Measurements from ENCODE around the gene NECTIN4.
"Not testable (repeated sequence)": the region's sequence is repeated elsewhere in the genome, so short reads cannot be mapped to it uniquely, and the experiment has no call there.

The NECTIN4 gene

GRCh38 chr1:161121042-161121650 lies 31.8 kb upstream of the NECTIN4 start:
- CTCF ChIA-PET: interaction anchor here (0.9 kb wide), 1 partner anchor 20 kb away, joined by 3 read pairs; no protein-coding TSS in a partner anchor
- no peak for TF ChIP-seq CTCF (conservative IDR thresholded peaks at IDR 0.05; ENCODE audit: low read depth)
- H3K27ac ChIP-seq: no peak overlapping the region
- POLR2A ChIA-PET (ENCODE audit: low non-redundant PET): no interaction called here
- DNase-seq (ENCODE audit: low spot score): no peak

GRCh38 chr1:161119092-161119903 lies 29.9 kb upstream of the NECTIN4 start:
- ChIA-PET POLR2A (ENCODE audit: low non-redundant PET) (no interaction called here), CTCF (no interaction called here)
- TF ChIP-seq CTCF (conservative IDR thresholded peaks at IDR 0.05; ENCODE audit: low read depth): peak; percentile 32; the same call in 1 of the 2 replicates
- peak; percentile 68 for DNase-seq (ENCODE audit: low spot score)
- H3K27ac ChIP-seq: peak overlapping the region; percentile 96

- TF ChIP-seq CTCF (conservative IDR thresholded peaks at IDR 0.05; ENCODE audit: low read depth): no peak
- ChIA-PET CTCF (no interaction called here), POLR2A (ENCODE audit: low non-redundant PET) (interaction anchor here (0.6 kb wide), 1 partner anchor 12 kb away, joined by 7 read pairs; no protein-coding TSS in a partner anchor)
- peak within 1 kb of the TSS; percentile 96 for H3K27ac ChIP-seq
- peak; percentile 80 for DNase-seq (ENCODE audit: low spot score)
Measured at GRCh38 chr1:161117759-161118581, 28.6 kb upstream of the NECTIN4 start, which contains the start of the genes NIT1 and PFDN2. Gene NIT1 (plus strand): TSS chr1:161118105. CDS start chr1:161118177, 72 bp downstream. Gene PFDN2 (minus strand): TSS chr1:161118037. CDS start chr1:161118026, 11 bp downstream.

GRCh38 chr1:161115961-161116360 lies 26.6 kb upstream of the NECTIN4 start:
- peak overlapping the region; percentile 96 for H3K27ac ChIP-seq
- not testable (repeated sequence) for DNase-seq (ENCODE audit: low spot score)
- ChIA-PET POLR2A (ENCODE audit: low non-redundant PET) (interaction anchor here (0.6 kb wide), 1 partner anchor 215 kb away, joined by 3 read pairs; no protein-coding TSS in a partner anchor), CTCF (interaction anchor here (0.9 kb wide), 1 partner anchor 44 kb away, joined by 3 read pairs; no protein-coding TSS in a partner anchor)

- CTCF ChIA-PET: interaction anchor here (0.6 to 0.7 kb wide), 2 partner anchors 69 to 163 kb away, joined by 3 to 4 read pairs; no protein-coding TSS in a partner anchor
- H3K27ac ChIP-seq: peak overlapping the region; percentile 96
- TF ChIP-seq CTCF (conservative IDR thresholded peaks at IDR 0.05; ENCODE audit: low read depth): no peak
- POLR2A ChIA-PET (ENCODE audit: low non-redundant PET): no interaction called here
- DNase-seq (ENCODE audit: low spot score): peak; percentile 90
Measured at GRCh38 chr1:161115132-161115711, 25.9 kb upstream of the NECTIN4 start.

GRCh38 chr1:161114556-161114955 lies 25.2 kb upstream of the NECTIN4 start:
- ChIA-PET CTCF (interaction anchor here (0.6 kb wide), 1 partner anchor 163 kb away, joined by 3 read pairs; no protein-coding TSS in a partner anchor), POLR2A (ENCODE audit: low non-redundant PET) (no interaction called here)
- peak overlapping the region; percentile 96 for H3K27ac ChIP-seq
- no peak for DNase-seq (ENCODE audit: low spot score)
- no peak for TF ChIP-seq CTCF (conservative IDR thresholded peaks at IDR 0.05; ENCODE audit: low read depth)
